Fibroblast of lung (primary cell): ENCODE measurements around the gene IRF9. TPM values are rescaled to one million over a fixed set of nuclear protein-coding genes. Genes with fewer than 3 reads are reported as not detected.

Source experiments
- DNase-seq, 2 donors: peaks; one replicate each; pipeline versions ENCODE4 v3.0.0 to v3.0.0-alpha.2; 2010; ENCODE audit warnings: low read depth in 2 of 2
- H2AFZ ChIP-seq: 2 replicates; pipeline ENCODE4 v1.5.1; 2012; ENCODE audit warnings: low read length, control low read depth, inconsistent platforms
- H3K27ac ChIP-seq: 2 replicates; pipeline ENCODE4 v1.5.1; 2011; ENCODE audit warnings: low read length, control low read depth; ENCODE audit not compliant: insufficient read depth
- H3K27me3 ChIP-seq: 2 replicates; pipeline ENCODE4 v1.5.1; 2011; ENCODE audit warnings: mild to moderate bottlenecking, low read length; ENCODE audit not compliant: control insufficient read depth, insufficient read depth
- H3K36me3 ChIP-seq: 2 replicates; pipeline ENCODE4 v1.5.1; 2011; ENCODE audit warnings: low read length; ENCODE audit not compliant: control insufficient read depth, insufficient read depth
- H3K4me1 ChIP-seq: 2 replicates; pipeline ENCODE4 v1.5.1; 2011; ENCODE audit warnings: low read length; ENCODE audit not compliant: control insufficient read depth, insufficient read depth; ENCODE audit errors: extremely low read depth
- H3K4me2 ChIP-seq: 2 replicates; pipeline ENCODE4 v1.5.1; 2011; ENCODE audit warnings: low read length, control low read depth; ENCODE audit not compliant: insufficient read depth; ENCODE audit errors: extremely low read depth
- H3K4me3 ChIP-seq, 4 experiments: fragments of 200-600 bp in 1 of 4; sonication (generic) in 1 of 4; replicated peaks in 1 of 4; 2 replicates each; pipeline ENCODE4 v1.5.1; 2011 to 2016; ENCODE audit warnings: low read length in 4 of 4, low read depth in 3 of 4, mild to moderate bottlenecking in 3 of 4, control low read depth in 2 of 4, inconsistent platforms in 1 of 4, mixed read lengths in 1 of 4; ENCODE audit not compliant: insufficient read depth in 1 of 4; ENCODE audit errors: control extremely low read depth in 1 of 4
- H3K79me2 ChIP-seq: 2 replicates; pipeline ENCODE4 v1.5.1; 2012; ENCODE audit warnings: mild to moderate bottlenecking, low read length, inconsistent platforms; ENCODE audit not compliant: control insufficient read depth, insufficient read depth
- H3K9ac ChIP-seq: 2 replicates; pipeline ENCODE4 v1.5.1; 2011; ENCODE audit warnings: mild to moderate bottlenecking, low read length, control low read depth; ENCODE audit not compliant: insufficient read depth
- H3K9me3 ChIP-seq: 2 replicates; pipeline ENCODE4 v1.5.1; 2012; ENCODE audit warnings: low read depth, low read length; ENCODE audit not compliant: control insufficient read depth, insufficient read depth
- H4K20me1 ChIP-seq: 2 replicates; pipeline ENCODE4 v1.5.1; 2011; ENCODE audit warnings: low read length; ENCODE audit not compliant: control insufficient read depth, insufficient read depth; ENCODE audit errors: extremely low read depth
- CTCF ChIP-seq, 2 donors: IDR thresholded peaks in 1 of 2; conservative IDR thresholded peaks in 1 of 2; 1 replicate in 1 of 2; 2 replicates in 1 of 2; pipeline ENCODE4 v1.5.1; 2011 to 2012; ENCODE audit warnings: low read length in 2 of 2, control low read depth in 1 of 2, inconsistent platforms in 1 of 2, low read depth in 1 of 2, mild to moderate bottlenecking in 1 of 2
- EZH2 ChIP-seq: IDR thresholded peaks from 2 replicates; pipeline ENCODE4 v1.5.1; 2012; ENCODE audit warnings: low read length, control low read depth, mild to moderate bottlenecking; ENCODE audit errors: missing control alignments
- polyA plus RNA-seq, 2 donors: library from polyadenylated mRNA; depleted of rRNA in 1 of 2; stranded (reverse) in 1 of 2; unstranded in 1 of 2; fragments of >200 nt; gene quantifications; 2 replicates each; pipeline ENCODE4 v1.2.1, GENCODE V29; 2011 to 2012; ENCODE audit warnings: missing spikeins in 1 of 2
- total RNA-seq: library from RNA; depleted of rRNA; stranded (reverse); fragments of >200 nt; gene quantifications from 2 replicates; pipeline ENCODE4 v1.2.1, GENCODE V29; 2014

The IRF9 gene
- total and polyA plus RNA-seq, 2 donors (not counting 1 experiment from before 2014, with no cell fraction given), result 79.9 to 142 TPM

GRCh38 chr14:24185741-24186140, 24.7 kb downstream of the IRF9 start:
- no peak overlapping the region for H3K4me3 ChIP-seq
- peaks cover 7% of the 10 kb centered on the region for H3K79me2 ChIP-seq
- H4K20me1 ChIP-seq, result no peaks in the 10 kb centered on the region
- H3K9ac ChIP-seq, result no peak overlapping the region
- TF ChIP-seq EZH2 (no peak), CTCF (conservative IDR thresholded peaks at IDR 0.05 in 1 of 2, IDR thresholded peaks at IDR 0.05 in 1 of 2; ENCODE audit: low read depth in 1 of 2, low read length in 2 of 2) (no peak)
- H3K36me3 ChIP-seq, result peaks cover 32% of the 10 kb centered on the region
- no peak overlapping the region for H3K4me2 ChIP-seq
- no peak for DNase-seq
- H3K9me3 ChIP-seq, result no peaks in the 10 kb centered on the region
- no peak overlapping the region for H3K27ac ChIP-seq
- peaks cover 4% of the 10 kb centered on the region for H3K4me1 ChIP-seq
- no peak overlapping the region for H2AFZ ChIP-seq
- no peaks in the 10 kb centered on the region for H3K27me3 ChIP-seq

GRCh38 chr14:24186831-24187538, 25.9 kb downstream of the IRF9 start:
- peaks cover 7% of the 10 kb centered on the region for H3K79me2 ChIP-seq
- no peak overlapping the region for H3K27ac ChIP-seq
- H3K4me3 ChIP-seq, result peak overlapping the region in 1 of 4 experiments; percentile 84
- no peaks in the 10 kb centered on the region for H4K20me1 ChIP-seq
- H3K27me3 ChIP-seq, result no peaks in the 10 kb centered on the region
- TF ChIP-seq EZH2, result no peak
- no peak for TF ChIP-seq CTCF (conservative IDR thresholded peaks at IDR 0.05 in 1 of 2, IDR thresholded peaks at IDR 0.05 in 1 of 2; ENCODE audit: low read depth in 1 of 2, low read length in 2 of 2)
- no peak overlapping the region for H2AFZ ChIP-seq
- no peak for DNase-seq
- peaks cover 25% of the 10 kb centered on the region for H3K36me3 ChIP-seq
- H3K9me3 ChIP-seq, result no peaks in the 10 kb centered on the region
- no peak overlapping the region for H3K4me2 ChIP-seq
- peaks cover 4% of the 10 kb centered on the region for H3K4me1 ChIP-seq
- no peak overlapping the region for H3K9ac ChIP-seq

- no peak for TF ChIP-seq EZH2
- TF ChIP-seq CTCF (conservative IDR thresholded peaks at IDR 0.05 in 1 of 2, IDR thresholded peaks at IDR 0.05 in 1 of 2; ENCODE audit: low read depth in 1 of 2, low read length in 2 of 2), result no peak
- Histone ChIP-seq H3K27me3 (no peaks in the 10 kb centered on the region), H3K9ac (no peak overlapping the region), H3K9me3 (no peaks in the 10 kb centered on the region), H3K4me1 (peaks cover 4% of the 10 kb centered on the region), H3K36me3 (peaks cover 25% of the 10 kb centered on the region), H3K79me2 (peaks cover 10% of the 10 kb centered on the region), H2AFZ (no peak overlapping the region), H3K4me2 (peak overlapping the region; percentile 97), H3K4me3 (peak overlapping the region; percentile 78 to 87 (median 82)), H4K20me1 (no peaks in the 10 kb centered on the region), H3K27ac (no peak overlapping the region)
- no peak for DNase-seq
Measured at GRCh38 chr14:24187539-24187915, 26.5 kb downstream of the IRF9 start.
